ENCODE results near the gene RBMS3.

- TF ChIP-seq, protein P1, sequence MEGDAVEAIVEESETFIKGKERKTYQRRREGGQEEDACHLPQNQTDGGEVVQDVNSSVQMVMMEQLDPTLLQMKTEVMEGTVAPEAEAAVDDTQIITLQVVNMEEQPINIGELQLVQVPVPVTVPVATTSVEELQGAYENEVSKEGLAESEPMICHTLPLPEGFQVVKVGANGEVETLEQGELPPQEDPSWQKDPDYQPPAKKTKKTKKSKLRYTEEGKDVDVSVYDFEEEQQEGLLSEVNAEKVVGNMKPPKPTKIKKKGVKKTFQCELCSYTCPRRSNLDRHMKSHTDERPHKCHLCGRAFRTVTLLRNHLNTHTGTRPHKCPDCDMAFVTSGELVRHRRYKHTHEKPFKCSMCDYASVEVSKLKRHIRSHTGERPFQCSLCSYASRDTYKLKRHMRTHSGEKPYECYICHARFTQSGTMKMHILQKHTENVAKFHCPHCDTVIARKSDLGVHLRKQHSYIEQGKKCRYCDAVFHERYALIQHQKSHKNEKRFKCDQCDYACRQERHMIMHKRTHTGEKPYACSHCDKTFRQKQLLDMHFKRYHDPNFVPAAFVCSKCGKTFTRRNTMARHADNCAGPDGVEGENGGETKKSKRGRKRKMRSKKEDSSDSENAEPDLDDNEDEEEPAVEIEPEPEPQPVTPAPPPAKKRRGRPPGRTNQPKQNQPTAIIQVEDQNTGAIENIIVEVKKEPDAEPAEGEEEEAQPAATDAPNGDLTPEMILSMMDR (IDR thresholded peaks at IDR 0.05) = no peak
- no peak for TF ChIP-seq EP300 (IDR thresholded peaks at IDR 0.05)
Measured at GRCh38 chr3:29389362-29389761, 108.5 kb downstream of the RBMS3 start.
